Spleen (tissue), 11 donors: ENCODE data around the gene TSEN54. TPM values are rescaled to one million over a fixed set of nuclear protein-coding genes. Genes with fewer than 3 reads are reported as not detected.

Experiments used
- DNase-seq: peaks from one replicate; pipeline ENCODE4 v3.0.0-alpha.2; 2020
- H3K27ac ChIP-seq, 8 donors: fragments of 200-600 bp; sonication (generic) in 7 of 8; 1 replicate in 4 of 8; 2 replicates in 4 of 8; pipeline versions ENCODE4 v1.5.0 to v1.8.0; 2016 to 2021; ENCODE audit warnings: inconsistent platforms in 4 of 8, mild to moderate bottlenecking in 4 of 8, moderate library complexity in 1 of 8
- H3K27me3 ChIP-seq, 7 donors: fragments of 200-600 bp; sonication (generic) in 6 of 7; replicated peaks in 1 of 7; 1 replicate in 4 of 7; 2 replicates in 3 of 7; pipeline versions ENCODE4 v1.5.0 to v1.8.0; 2016 to 2021; ENCODE audit warnings: inconsistent platforms in 3 of 7, mild to moderate bottlenecking in 1 of 7
- H3K36me3 ChIP-seq, 6 donors: fragments of 200-600 bp; sonication (generic) in 5 of 6; 1 replicate in 4 of 6; 2 replicates in 2 of 6; pipeline versions ENCODE4 v1.5.0 to v1.8.0; 2016 to 2021; ENCODE audit warnings: inconsistent platforms in 2 of 6
- H3K4me1 ChIP-seq, 6 donors: fragments of 200-600 bp; sonication (generic) in 5 of 6; 1 replicate in 3 of 6; 2 replicates in 3 of 6; pipeline versions ENCODE4 v1.5.0 to v1.8.0; 2016 to 2021; ENCODE audit warnings: inconsistent platforms in 3 of 6
- H3K4me3 ChIP-seq, 8 donors: fragments of 200-600 bp; sonication (generic) in 7 of 8; 1 replicate in 4 of 8; 2 replicates in 4 of 8; pipeline versions ENCODE4 v1.5.0 to v1.8.0; 2016 to 2021; ENCODE audit warnings: inconsistent platforms in 4 of 8, mild to moderate bottlenecking in 4 of 8, moderate library complexity in 2 of 8
- H3K9me3 ChIP-seq, 8 donors: fragments of 200-600 bp; sonication (generic) in 7 of 8; 1 replicate in 4 of 8; 2 replicates in 4 of 8; pipeline versions ENCODE4 v1.5.0 to v1.8.0; 2016 to 2021; ENCODE audit warnings: inconsistent platforms in 4 of 8
- POLR2A ChIP-seq, 3 donors: fragments of 450-650 bp; IDR thresholded peaks; one replicate each; pipeline ENCODE4 v1.5.1; 2017; ENCODE audit warnings: antibody characterized with exemption in 3 of 3, mild to moderate bottlenecking in 1 of 3
- POLR2AphosphoS5 ChIP-seq, 3 donors: sonication (generic); formaldehyde crosslinking; IDR thresholded peaks; one replicate each; pipeline ENCODE4 v1.5.1; 2017; ENCODE audit warnings: antibody characterized with exemption in 3 of 3
- WGBS, 5 donors: extraction: QIAGEN DNeasy Blood & Tissue Kit in 3 of 5; methylation state at CpG; one replicate each; pipeline versions ENCODE4 v1.1.5 to v1.1.7; 2013 to 2018; 5-methylcytosine and 5-hydroxymethylcytosine counted together
- intact Hi-C: fragments of 100-400 bp; cut with DNase I; formaldehyde crosslinking; loops from one replicate; pipeline ENCODE4 v1.15.0; 2023; ENCODE audit warnings: low total_unique reads
- polyA plus RNA-seq, 3 donors: library from polyadenylated mRNA; stranded (reverse); fragments of 200-250 nt; gene quantifications; one replicate each; pipeline ENCODE4 v1.2.1, GENCODE V29; 2013
- total RNA-seq, 7 donors: library from RNA; depleted of rRNA in 3 of 7; stranded (reverse); fragments of >200 nt in 3 of 7; fragmentation: NEBNext Ultra II Directional in 4 of 7; extraction: Animal tissue kit (Norgen Biotek cat#: 25700) in 4 of 7; gene quantifications; one replicate each; pipeline versions ENCODE4 v1.1.0 to v1.2.1, GENCODE V29; 2016 to 2021
- TF ChIP-seq, protein P1 (sequence below), 11 experiments: fragments of 200-600 bp in 7 of 11; fragments of 450-650 bp in 4 of 11; sonication (generic) in 4 of 11; IDR thresholded peaks in 8 of 11; conservative IDR thresholded peaks in 3 of 11; 1 replicate in 7 of 11; 2 replicates in 4 of 11; pipeline versions ENCODE4 v1.4.0 to v1.8.0; 2016 to 2021; ENCODE audit warnings: antibody characterized with exemption in 11 of 11, inconsistent platforms in 4 of 11, mild to moderate bottlenecking in 1 of 11
- donor health status: healthy with polysubstance abuse.
- donor health status: DM: no; HTN: no; CAD: no; lungs with moderate emphysema.
- donor health status: DM: no; HTN: no; CAD: no.
- donor health status: Bipolar disorder and iron deficiency.
- donor health status: healthy.
- donor health status: DM: no; HTN: no; CAD: no.
- donor health status: DM: yes; HTN: yes; CAD: no.

TSEN54 gene
- total and polyA plus RNA-seq, 10 donors, result 31.0 to 87.8 (median 42.4) TPM

DNA sequence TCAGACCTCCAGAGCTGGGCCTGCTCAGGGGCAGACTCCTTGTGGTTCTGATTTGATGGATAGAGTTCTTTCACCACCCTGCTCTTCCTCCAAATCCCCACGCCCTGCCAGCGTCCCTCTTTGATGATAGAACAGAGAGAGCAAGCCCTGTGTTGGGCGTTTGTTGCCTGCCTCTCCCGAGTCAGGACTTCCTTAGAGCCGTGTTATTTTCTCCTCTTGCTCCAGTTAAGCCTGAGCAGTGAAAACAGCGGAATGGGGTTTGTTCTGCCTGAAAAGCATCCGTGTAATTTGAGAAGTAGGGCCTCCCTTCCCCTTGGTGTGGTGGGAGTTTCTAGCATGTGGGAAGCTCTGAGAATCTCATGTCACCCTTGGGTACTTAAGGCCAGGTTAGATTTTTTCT, 37.8 kb upstream of the TSEN54 start:
- peaks cover 10 to 79% (median 35%) of the 10 kb centered on the region in 6 donors for H3K4me1 ChIP-seq

DNA sequence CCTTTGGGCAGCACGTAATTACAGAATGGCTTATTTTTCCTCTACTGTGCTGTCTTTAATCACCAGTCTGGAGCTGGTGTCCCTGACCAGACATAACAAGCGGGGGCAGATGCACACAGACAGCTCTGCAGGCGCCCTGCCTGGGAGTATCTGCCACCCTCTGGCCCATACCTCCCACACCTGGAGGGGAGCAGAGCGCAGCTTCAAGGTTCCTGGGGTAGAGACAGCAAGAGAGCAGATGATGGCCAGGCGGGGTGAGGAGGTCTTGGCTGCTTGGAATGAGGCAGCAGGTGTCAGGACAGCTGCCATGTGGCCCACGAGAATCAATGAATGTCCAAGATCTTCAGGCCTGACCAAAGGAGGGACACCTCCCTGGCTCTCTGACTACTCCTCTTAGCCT, 36.0 kb upstream of the TSEN54 start:
- Histone ChIP-seq H3K27ac (peak overlapping the region in 2 of 8 donors; percentile 24 to 48), H3K27me3 (no peaks in the 10 kb centered on the region), H3K4me3 (no peak overlapping the region), H3K9me3 (no peaks in the 10 kb centered on the region), H3K36me3 (peaks cover 0 to 55% (median under 1%) of the 10 kb centered on the region in 6 donors), H3K4me1 (peaks cover 10 to 80% (median 36%) of the 10 kb centered on the region in 6 donors)
- WGBS, 5 donors, result 92 to 98% (median 94%) methylated on average over 6 of the region's 6 CpGs
- no peak for TF ChIP-seq POLR2A (IDR thresholded peaks at IDR 0.05)
- TF ChIP-seq, protein P1, sequence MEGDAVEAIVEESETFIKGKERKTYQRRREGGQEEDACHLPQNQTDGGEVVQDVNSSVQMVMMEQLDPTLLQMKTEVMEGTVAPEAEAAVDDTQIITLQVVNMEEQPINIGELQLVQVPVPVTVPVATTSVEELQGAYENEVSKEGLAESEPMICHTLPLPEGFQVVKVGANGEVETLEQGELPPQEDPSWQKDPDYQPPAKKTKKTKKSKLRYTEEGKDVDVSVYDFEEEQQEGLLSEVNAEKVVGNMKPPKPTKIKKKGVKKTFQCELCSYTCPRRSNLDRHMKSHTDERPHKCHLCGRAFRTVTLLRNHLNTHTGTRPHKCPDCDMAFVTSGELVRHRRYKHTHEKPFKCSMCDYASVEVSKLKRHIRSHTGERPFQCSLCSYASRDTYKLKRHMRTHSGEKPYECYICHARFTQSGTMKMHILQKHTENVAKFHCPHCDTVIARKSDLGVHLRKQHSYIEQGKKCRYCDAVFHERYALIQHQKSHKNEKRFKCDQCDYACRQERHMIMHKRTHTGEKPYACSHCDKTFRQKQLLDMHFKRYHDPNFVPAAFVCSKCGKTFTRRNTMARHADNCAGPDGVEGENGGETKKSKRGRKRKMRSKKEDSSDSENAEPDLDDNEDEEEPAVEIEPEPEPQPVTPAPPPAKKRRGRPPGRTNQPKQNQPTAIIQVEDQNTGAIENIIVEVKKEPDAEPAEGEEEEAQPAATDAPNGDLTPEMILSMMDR (IDR thresholded peaks at IDR 0.05 in 8 of 11, conservative IDR thresholded peaks at IDR 0.05 in 3 of 11), result no peak
- intact Hi-C loops, result no loop called here
- no peak for DNase-seq

More for the DNA sequence above, 37.8 kb upstream of the TSEN54 start:
- DNase-seq, result no peak
- H3K27me3 ChIP-seq, result no peaks in the 10 kb centered on the region
- peak overlapping the region in 3 of 8 donors; percentile 18 to 41 (median 37) for H3K27ac ChIP-seq
- H3K4me3 ChIP-seq, result no peak overlapping the region
- H3K9me3 ChIP-seq, result no peaks in the 10 kb centered on the region
- TF ChIP-seq POLR2A (IDR thresholded peaks at IDR 0.05) (no peak), POLR2AphosphoS5 (IDR thresholded peaks at IDR 0.05) (no peak)
- TF ChIP-seq, protein P1 (IDR thresholded peaks at IDR 0.05 in 8 of 11, conservative IDR thresholded peaks at IDR 0.05 in 3 of 11), result no peak
- 76 to 88% (median 86%) methylated on average over 7 of the region's 7 CpGs for WGBS, 5 donors
- intact Hi-C loops, result no loop called here
- peaks cover 0 to 72% (median 4%) of the 10 kb centered on the region in 6 donors for H3K36me3 ChIP-seq

DNA sequence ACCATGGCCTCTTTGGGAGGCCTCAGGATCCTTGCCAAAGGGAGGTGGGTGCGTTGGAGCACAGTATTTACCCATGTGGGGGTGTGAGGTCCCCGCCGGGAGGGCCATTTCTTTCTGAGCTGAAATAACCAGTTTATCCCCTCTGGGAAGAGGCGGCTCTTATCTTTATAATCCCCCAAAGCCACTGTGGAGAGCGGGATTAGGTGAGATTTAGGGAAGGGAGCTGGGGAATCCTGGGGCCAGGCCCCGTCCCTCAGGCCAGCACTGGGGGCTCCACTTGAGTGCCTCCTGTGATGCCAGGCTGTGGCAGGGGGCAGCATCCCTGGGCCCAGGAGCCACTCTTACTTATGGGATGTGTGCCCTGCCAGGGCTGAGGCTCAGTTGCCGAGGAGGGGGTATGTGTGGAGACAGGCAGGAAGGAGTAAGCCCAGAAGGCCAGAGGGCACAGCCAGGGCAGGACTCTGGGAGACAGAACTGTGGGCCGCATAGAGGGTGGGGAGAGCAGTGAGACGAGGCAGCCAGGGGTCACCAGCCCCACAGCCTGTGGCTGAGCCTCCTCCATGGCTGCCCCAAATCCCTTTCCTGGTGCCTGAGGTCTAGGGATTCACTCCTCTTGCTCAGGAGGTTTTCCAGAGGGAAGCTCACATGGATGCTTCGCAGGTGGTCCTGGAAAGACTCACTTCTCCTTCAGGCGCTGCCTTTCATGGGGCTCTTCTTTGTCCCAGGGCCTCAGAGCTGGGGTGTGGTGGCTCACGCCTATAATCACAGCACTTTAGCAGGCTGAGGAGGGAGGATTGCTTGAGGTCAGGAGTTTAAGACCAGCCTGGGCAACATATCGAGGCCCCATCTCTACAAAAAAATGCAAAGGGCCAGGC, 34.9 kb upstream of the TSEN54 start:
- Histone ChIP-seq H3K36me3 (peaks cover 0 to 55% (median 0%) of the 10 kb centered on the region in 6 donors), H3K4me3 (no peak overlapping the region), H3K4me1 (peaks cover 8 to 80% (median 35%) of the 10 kb centered on the region in 6 donors), H3K27ac (peak overlapping the region in 5 of 8 donors; percentile 17 to 48 (median 24)), H3K9me3 (no peaks in the 10 kb centered on the region), H3K27me3 (no peaks in the 10 kb centered on the region)
- WGBS, 5 donors, result 78 to 86% (median 84%) methylated on average over 11 to 13 of the region's 13 CpGs
- no peak for TF ChIP-seq POLR2AphosphoS5 (IDR thresholded peaks at IDR 0.05)
- TF ChIP-seq POLR2A (IDR thresholded peaks at IDR 0.05), result no peak
- TF ChIP-seq, protein P1 (IDR thresholded peaks at IDR 0.05 in 8 of 11, conservative IDR thresholded peaks at IDR 0.05 in 3 of 11), result no peak
- no peak for DNase-seq
- intact Hi-C loops, result no loop called here
